K562 (cell line): ENCODE measurements around the gene FADS6. TPM values are rescaled to one million over a fixed set of nuclear protein-coding genes. Genes with fewer than 3 reads are reported as not detected.
A peak's percentile ranks its signal among the peaks of the same experiment; 100 is the strongest.

ENCODE experiments used
- CHD1 ChIP-seq: fragments of 200-600 bp; sonication (generic); IDR thresholded peaks from one replicate; pipeline ENCODE4 v1.6.1; 2012; ENCODE audit warnings: mild to moderate bottlenecking, moderate library complexity, low read length, inconsistent platforms
- MCM2 ChIP-seq: fragments of 450-650 bp; IDR thresholded peaks from 2 replicates; pipeline ENCODE4 v1.6.1; 2017; ENCODE audit warnings: low read depth, mild to moderate bottlenecking
- PRDM10 ChIP-seq: fragments of 450-650 bp; IDR thresholded peaks from 2 replicates; pipeline ENCODE4 v1.6.1; 2018; ENCODE audit not compliant: partially characterized antibody
- polyA plus RNA-seq, 8 experiments: library from polyadenylated mRNA; depleted of rRNA in 4 of 8; stranded (reverse) in 5 of 8; unstranded in 3 of 8; fragments of >200 nt; fragmentation: Nextera tagmentation in 2 of 8; fragmentation: Illumina TruSeq in 1 of 8; extraction: Ambion mirVana in 2 of 8; extraction: Trizol in 1 of 8; gene quantifications; 2 replicates each; pipeline versions ENCODE4 v1.2.1 to v1.2.3, GENCODE V29; 2011 to 2014; ENCODE audit warnings: inconsistent platforms in 1 of 8, missing spikeins in 1 of 8
- total RNA-seq, 7 experiments: library from RNA; depleted of rRNA in 6 of 7; stranded (reverse); fragments of >200 nt in 6 of 7; fragmentation: Illumina TruSeq in 2 of 7; extraction: Trizol in 2 of 7; gene quantifications; 2 replicates each; pipeline versions ENCODE4 v1.2.1 to v1.2.3, GENCODE V29; 2011 to 2021; ENCODE audit warnings: low replicate concordance in 1 of 7

FADS6 gene
- total and polyA plus RNA-seq, 9 of the 15 experiments (the other 6 are each of a cell fraction or from before 2014, with no cell fraction given) = 0.18 to 0.22 TPM; not detected in 7

GRCh38 chr17:74938194-74938950, 44.9 kb upstream of the FADS6 start (continued):
- peak; percentile 68 for TF ChIP-seq PRDM10
- no peak for TF ChIP-seq MCM2
- TF ChIP-seq CHD1 = no peak
- TF ChIP-seq, all 486 proteins: peak for 1
